SK-N-MC (cell line): Measurements from ENCODE around the gene RPS6KA3.

Experiments used
- EZH2 ChIP-seq: fragments of 200-600 bp; sonication (generic); IDR thresholded peaks from one replicate; pipeline ENCODE4 v1.6.1; 2017; ENCODE audit warnings: antibody characterized with exemption
- POLR2AphosphoS5 ChIP-seq: IDR thresholded peaks from 2 replicates; pipeline ENCODE4 v1.6.1; 2012; ENCODE audit warnings: mild to moderate bottlenecking, low read depth, low read length, borderline replicate concordance

- TF ChIP-seq POLR2AphosphoS5: no peak
- no peak for TF ChIP-seq EZH2
These were observed 18.3 kb upstream of the RPS6KA3 start for GRCh38 chrX:20284992-20285391.
